IMR-90 (cell line): ENCODE measurements around the gene CMC1. TPM values are rescaled to one million over a fixed set of nuclear protein-coding genes. Genes with fewer than 3 reads are reported as not detected.

ENCODE experiments used
- ATAC-seq: fragments of 200-7000 bp; cut with Tn5 transposase; 2 replicates; pipeline ENCODE4 v1.9.1; 2020; ENCODE audit warnings: low read depth, mild to moderate bottlenecking, moderate library complexity
- BruUV-seq: library from RNA; stranded (reverse); fragments of 400-500 nt; replicated peaks from 2 replicates; lab custom pipeline; 2021; lab: Mats Ljungman, UMichigan
- CTCF ChIA-PET: fragments of 300-600 bp; formaldehyde crosslinking; extraction: SDS; loops from one replicate; lab custom pipeline; 2021; ENCODE audit warnings: antibody characterized with exemption; lab: Yijun Ruan, JAX
- POLR2A ChIA-PET: fragments of 300-600 bp; sonication (Branson Sonifier 250); formaldehyde crosslinking; loops from one replicate; lab custom pipeline; 2022; ENCODE audit warnings: antibody characterized with exemption; ENCODE audit not compliant: unreplicated experiment; lab: Charles Lee
- DNase-seq: peaks from one replicate; pipeline ENCODE4 v3.0.0; 2013
- H2AFZ ChIP-seq: replicated peaks from 2 replicates; pipeline ENCODE3; 2013; ENCODE audit warnings: low read length, mild to moderate bottlenecking; ENCODE audit not compliant: poor library complexity
- H2AK5ac ChIP-seq: 2 replicates; pipeline ENCODE4 v1.6.1; 2013; ENCODE audit warnings: low read depth, low read length, inconsistent platforms
- H2AK9ac ChIP-seq: replicated peaks from 2 replicates; pipeline ENCODE3; 2013; ENCODE audit warnings: mild to moderate bottlenecking, low read depth, low read length, moderate library complexity; ENCODE audit not compliant: poor library complexity
- H2BK120ac ChIP-seq: 2 replicates; pipeline ENCODE4 v1.6.1; 2013; ENCODE audit warnings: low read depth, low read length, inconsistent platforms
- H2BK15ac ChIP-seq: 3 replicates; pipeline ENCODE4 v1.6.1; 2013; ENCODE audit warnings: low read depth, low read length, inconsistent platforms
- H2BK20ac ChIP-seq: 2 replicates; pipeline ENCODE4 v1.6.1; 2013; ENCODE audit warnings: low read depth, mild to moderate bottlenecking, inconsistent platforms, low read length, moderate library complexity
- H2BK5ac ChIP-seq: 2 replicates; pipeline ENCODE4 v1.6.1; 2013; ENCODE audit warnings: mild to moderate bottlenecking, low read depth, low read length, inconsistent platforms; ENCODE audit not compliant: poor library complexity, severe bottlenecking
- H3K14ac ChIP-seq: replicated peaks from 2 replicates; pipeline ENCODE4 v1.6.1; 2013; ENCODE audit warnings: low read depth, low read length, inconsistent platforms
- H3K18ac ChIP-seq: 2 replicates; pipeline ENCODE4 v1.6.1; 2013; ENCODE audit warnings: low read depth, low read length, control low read depth
- H3K23ac ChIP-seq: 2 replicates; pipeline ENCODE4 v1.6.1; 2013; ENCODE audit warnings: low read depth, low read length, inconsistent platforms
- H3K27ac ChIP-seq: 2 replicates; pipeline ENCODE4 v1.5.1; 2013; ENCODE audit warnings: mild to moderate bottlenecking, control low read depth, low read length; ENCODE audit not compliant: insufficient read depth
- H3K27me3 ChIP-seq: 2 replicates; pipeline ENCODE4 v1.6.1; 2013; ENCODE audit warnings: low read length; ENCODE audit not compliant: control insufficient read depth, insufficient read depth
- H3K36me3 ChIP-seq: 2 replicates; pipeline ENCODE4 v1.6.1; 2013; ENCODE audit warnings: low read length, mixed read lengths; ENCODE audit not compliant: control insufficient read depth, insufficient read depth
- H3K4ac ChIP-seq: 2 replicates; pipeline ENCODE4 v1.6.1; 2013; ENCODE audit warnings: low read depth, low read length, inconsistent platforms
- H3K4me1 ChIP-seq: 2 replicates; pipeline ENCODE4 v1.6.1; 2013; ENCODE audit warnings: low read length, mixed read lengths; ENCODE audit not compliant: control insufficient read depth, insufficient read depth
- H3K4me2 ChIP-seq: 2 replicates; pipeline ENCODE4 v1.6.1; 2013; ENCODE audit warnings: low read depth, mild to moderate bottlenecking, control low read depth, low read length, moderate library complexity
- H3K4me3 ChIP-seq: 2 replicates; pipeline ENCODE4 v1.5.1; 2013; ENCODE audit warnings: low read depth, mild to moderate bottlenecking, control low read depth, low read length, moderate library complexity; ENCODE audit not compliant: insufficient read depth
- H3K56ac ChIP-seq: 2 replicates; pipeline ENCODE4 v1.6.1; 2013; ENCODE audit warnings: low read length, inconsistent platforms; ENCODE audit not compliant: insufficient read depth; ENCODE audit errors: extremely low read depth
- H3K79me1 ChIP-seq, 2 experiments: 2 replicates each; pipeline ENCODE4 v1.6.1; 2013; ENCODE audit warnings: low read length in 2 of 2, inconsistent platforms in 1 of 2, low read depth in 1 of 2
- H3K9ac ChIP-seq: 2 replicates; pipeline ENCODE4 v1.6.1; 2013; ENCODE audit warnings: low read depth, low read length, control low read depth
- H3K9me1 ChIP-seq: 2 replicates; pipeline ENCODE4 v1.6.1; 2013; ENCODE audit warnings: low read length, inconsistent platforms; ENCODE audit not compliant: insufficient read depth
- H3K9me3 ChIP-seq: 2 replicates; pipeline ENCODE4 v1.6.1; 2013; ENCODE audit warnings: low read length; ENCODE audit not compliant: control insufficient read depth, insufficient read depth
- H4K20me1 ChIP-seq: 2 replicates; pipeline ENCODE4 v1.6.1; 2013; ENCODE audit warnings: low read length, inconsistent platforms; ENCODE audit not compliant: insufficient read depth
- H4K5ac ChIP-seq: 2 replicates; pipeline ENCODE4 v1.6.1; 2013; ENCODE audit warnings: mild to moderate bottlenecking, low read depth, low read length, control low read depth
- H4K8ac ChIP-seq, 2 experiments: 2 replicates each; pipeline ENCODE4 v1.6.1; 2013; ENCODE audit warnings: low read depth in 2 of 2, low read length in 2 of 2, control low read depth in 1 of 2, inconsistent platforms in 1 of 2
- H4K91ac ChIP-seq: 2 replicates; pipeline ENCODE4 v1.6.1; 2013; ENCODE audit warnings: low read depth, low read length, inconsistent platforms; ENCODE audit not compliant: insufficient read depth
- ELK1 ChIP-seq: fragments of 150-350 bp; IDR thresholded peaks from 2 replicates; pipeline ENCODE4 v1.6.1; 2016; ENCODE audit warnings: low read depth, mild to moderate bottlenecking, low read length, moderate library complexity, borderline replicate concordance
- FOS ChIP-seq: fragments of 150-350 bp; IDR thresholded peaks from 2 replicates; pipeline ENCODE4 v1.6.1; 2016; ENCODE audit warnings: low read depth, low read length
- MAFK ChIP-seq: IDR thresholded peaks from 2 replicates; pipeline ENCODE4 v1.6.1; 2012; ENCODE audit warnings: low read depth, low read length, improper control_type of control experiment
- NFE2L2 ChIP-seq: fragments of 150-350 bp; IDR thresholded peaks from 2 replicates; pipeline ENCODE4 v1.6.1; 2016; ENCODE audit warnings: low read depth, mild to moderate bottlenecking, low read length
- RCOR1 ChIP-seq: IDR thresholded peaks from 2 replicates; pipeline ENCODE4 v1.6.1; 2012; ENCODE audit warnings: mild to moderate bottlenecking, low read length, improper control_type of control experiment; ENCODE audit not compliant: insufficient replicate concordance
- RFX5 ChIP-seq: IDR thresholded peaks from 2 replicates; pipeline ENCODE4 v1.8.0; 2012; ENCODE audit warnings: low read depth, mild to moderate bottlenecking, low read length, moderate library complexity
- WGBS, 2 experiments: methylation state at CpG; one replicate each; pipeline versions ENCODE4 v1.1.5 to v1.1.7; 2013; ENCODE audit warnings: missing lambda C conversion rate in 2 of 2; ENCODE audit not compliant: insufficient read length in 1 of 2; ENCODE audit errors: extremely low coverage in 2 of 2; 5-methylcytosine and 5-hydroxymethylcytosine counted together
- dilution Hi-C: fragments of 300-500 bp; cut with HindIII; formaldehyde crosslinking; loops from one replicate; pipeline ENCODE4 v1.14.3; 2018; ENCODE audit warnings: low sequenced_read_pairs; ENCODE audit not compliant: unreplicated experiment
- in situ Hi-C: fragments of 300-500 bp; cut with MboI; formaldehyde crosslinking; loops from 3 replicates; pipeline ENCODE4 v1.14.3; 2019; ENCODE audit warnings: low sequenced_read_pairs, inconsistent platforms, mixed read lengths
- intact Hi-C: fragments of 100-400 bp; cut with micrococcal nuclease; formaldehyde crosslinking; loops from 2 replicates; pipeline ENCODE4 v1.10.0; 2022
- polyA plus RNA-seq, 3 experiments: library from polyadenylated mRNA; depleted of rRNA; stranded (reverse); fragments of >200 nt; gene quantifications; 2 replicates each; pipeline ENCODE4 v1.2.3, GENCODE V29; 2012; ENCODE audit warnings: low replicate concordance in 1 of 3
- total RNA-seq: library from RNA; depleted of rRNA; stranded (reverse); fragments of >200 nt; gene quantifications from 2 replicates; pipeline ENCODE4 v1.2.3, GENCODE V29; 2012

The CMC1 gene
- total and polyA plus RNA-seq, 2 of the 4 experiments (the other 2 are of a cell fraction), result 1.6 to 18.3 TPM

GRCh38 chr3:28206479-28206878 lies 34.9 kb upstream of the CMC1 start:
- H4K91ac ChIP-seq, result no peak overlapping the region
- no peak overlapping the region for H3K18ac ChIP-seq
- intact Hi-C loops, result no loop called here
- no peak overlapping the region for H2AFZ ChIP-seq
- H2BK20ac ChIP-seq, result no peak overlapping the region
- H3K9ac ChIP-seq, result no peak overlapping the region
- H3K9me1 ChIP-seq, result no peaks in the 10 kb centered on the region
- no peak overlapping the region for H2AK9ac ChIP-seq
- no peak overlapping the region for H4K5ac ChIP-seq
- H3K79me1 ChIP-seq, result no peaks in the 10 kb centered on the region
- no peak overlapping the region for H2BK5ac ChIP-seq
- no peak overlapping the region for H2BK120ac ChIP-seq
- H3K4ac ChIP-seq, result no peak overlapping the region
- H2AK5ac ChIP-seq, result no peak overlapping the region
- H3K27me3 ChIP-seq, result no peaks in the 10 kb centered on the region
- POLR2A ChIA-PET, result no interaction called here
- H3K14ac ChIP-seq, result no peak overlapping the region
- in situ Hi-C loops, result no loop called here
- H4K8ac ChIP-seq, result no peak overlapping the region
- no peak overlapping the region for H3K23ac ChIP-seq
- DNase-seq (no peak), ATAC-seq (no peak)
- no peak overlapping the region for H2BK15ac ChIP-seq
- no peak overlapping the region for H3K27ac ChIP-seq
- no peaks in the 10 kb centered on the region for H3K4me1 ChIP-seq
- H3K56ac ChIP-seq, result no peak overlapping the region
- dilution Hi-C loops, result no loop called here
- TF ChIP-seq FOS (no peak), ELK1 (no peak), MAFK (no peak), NFE2L2 (no peak), RCOR1 (no peak), RFX5 (no peak)
- no peaks in the 10 kb centered on the region for H4K20me1 ChIP-seq
- H3K36me3 ChIP-seq, result no peaks in the 10 kb centered on the region
- no peak overlapping the region; the same call in 1 of the 2 replicates for H3K4me2 ChIP-seq
- H3K9me3 ChIP-seq, result no peaks in the 10 kb centered on the region
- WGBS, 2 experiments, result no CpG with 5 or more reads among the region's 2 CpGs
- BruUV-seq, result no TSS peak
- no peak overlapping the region for H3K4me3 ChIP-seq
- CTCF ChIA-PET, result interaction anchor here (1.5 kb wide), 1 partner anchor 14 kb away, joined by 3 read pairs; no protein-coding TSS in a partner anchor
